Heart right ventricle (tissue), 16 donors: ENCODE measurements around the gene C1QTNF1. TPM values are rescaled to one million over a fixed set of nuclear protein-coding genes. Genes with fewer than 3 reads are reported as not detected.

Experiments
- ATAC-seq, 8 donors: fragments of 200-7000 bp; cut with Tn5 transposase; one replicate each; pipeline ENCODE4 v1.9.1; 2020; ENCODE audit warnings: mild to moderate bottlenecking in 8 of 8, moderate library complexity in 8 of 8, moderate number of reproducible peaks in 1 of 8
- DNase-seq, 2 donors: peaks; one replicate each; pipeline ENCODE4 v3.0.0-alpha.2; 2020
- H3K27ac ChIP-seq, 10 donors: fragments of 200-600 bp; sonication (generic) in 2 of 10; one replicate each; pipeline versions ENCODE4 v1.5.0 to v1.8.0; 2020 to 2022; ENCODE audit warnings: mild to moderate bottlenecking in 3 of 10
- H3K27me3 ChIP-seq, 7 donors: fragments of 200-600 bp; one replicate each; pipeline ENCODE4 v1.8.0; 2021 to 2022; ENCODE audit warnings: mild to moderate bottlenecking in 2 of 7
- H3K36me3 ChIP-seq, 9 donors: fragments of 200-600 bp; sonication (generic) in 1 of 9; one replicate each; pipeline versions ENCODE4 v1.5.0 to v1.8.0; 2020 to 2022; ENCODE audit warnings: mild to moderate bottlenecking in 2 of 9
- H3K4me1 ChIP-seq, 9 donors: fragments of 200-600 bp; sonication (generic) in 1 of 9; one replicate each; pipeline versions ENCODE4 v1.5.0 to v1.8.0; 2020 to 2022; ENCODE audit warnings: mild to moderate bottlenecking in 4 of 9
- H3K4me3 ChIP-seq, 10 donors: fragments of 200-600 bp; sonication (generic) in 2 of 10; one replicate each; pipeline versions ENCODE4 v1.5.0 to v1.8.0; 2020 to 2022; ENCODE audit warnings: mild to moderate bottlenecking in 7 of 10, moderate library complexity in 2 of 10
- H3K9me3 ChIP-seq, 11 donors: fragments of 200-600 bp in 10 of 11; sonication (generic) in 2 of 11; one replicate each; pipeline versions ENCODE4 v1.5.0 to v1.8.0; 2013 to 2022; ENCODE audit warnings: mild to moderate bottlenecking in 2 of 11, control low read depth in 1 of 11, moderate library complexity in 1 of 11
- WGBS, 2 donors: extraction: QIAGEN DNeasy Blood & Tissue Kit; methylation state at CpG; one replicate each; pipeline ENCODE4 v1.1.7; 2013; ENCODE audit warnings: inconsistent platforms in 1 of 2; 5-methylcytosine and 5-hydroxymethylcytosine counted together
- intact Hi-C, 10 donors: fragments of 100-400 bp; cut with DNase I; formaldehyde crosslinking; loops; one replicate each; pipeline versions ENCODE4 v1.11.1 to v1.14.2; 2022
- polyA plus RNA-seq, 2 donors: library from polyadenylated mRNA; stranded (reverse); fragments of 200-250 nt; gene quantifications; one replicate each; pipeline ENCODE4 v1.2.3, GENCODE V29; 2013
- total RNA-seq, 10 donors: library from RNA; stranded (reverse); fragmentation: NEBNext Ultra II Directional in 3 of 10; extraction: Animal tissue kit (Norgen Biotek cat#: 25700) in 3 of 10; gene quantifications; one replicate each; pipeline versions ENCODE4 v1.2.1 to v1.2.4, GENCODE V29; 2021 to 2023
- TF ChIP-seq, protein P1 (sequence below), 9 donors: fragments of 200-600 bp; sonication (generic) in 2 of 9; IDR thresholded peaks; one replicate each; pipeline versions ENCODE4 v1.5.0 to v1.8.0; 2021 to 2022; ENCODE audit warnings: antibody characterized with exemption in 9 of 9, mild to moderate bottlenecking in 5 of 9, moderate library complexity in 1 of 9
- donor health status: Arrhythmogenic right ventricular cardiomyopathy.
- donor health status: ischemic (EF 13 %, LVEDD 7.1; RV severe dilation, severe dysfunction).
- donor health status: healthy with polysubstance abuse.
- donor health status: DM: no; HTN: yes; CAD: no.
- donor health status: DM: no; HTN: no; CAD: no.
- donor health status: ischemic (EF 25% LVEDD 6.9; RV normal size, moderate dysfunction).
- donor health status: ischemic (EF 25% LVEDD 5.7; RV mildly dilated, moderate dysfunction).
- donor health status: healthy.
- donor health status: DM: yes; HTN: yes; CAD: no.
- donor health status: Ischemic cardiomyopathy.
- donor health status: ischemic (EF 35%, LVEDD 5.7; RV mildly dilated, moderate dysfunction).
- donor health status: nonischemic (EF 11% LVEDD 7.7; RV severe dilation, severe dysfunction).
- donor health status: DM: yes; HTN: yes; CAD: no.
- donor health status: PGD.
- donor health status: ischemic (EF 29% LVEDD 5.4; RV normal size, mild dysfunction).
- donor health status: nonischemic (EF 23%, LVEDD 6.1; RV moderate dilation, normal function).

C1QTNF1 gene
- total and polyA plus RNA-seq, 12 donors, result 29.3 to 685 (median 67.3) TPM

DNA sequence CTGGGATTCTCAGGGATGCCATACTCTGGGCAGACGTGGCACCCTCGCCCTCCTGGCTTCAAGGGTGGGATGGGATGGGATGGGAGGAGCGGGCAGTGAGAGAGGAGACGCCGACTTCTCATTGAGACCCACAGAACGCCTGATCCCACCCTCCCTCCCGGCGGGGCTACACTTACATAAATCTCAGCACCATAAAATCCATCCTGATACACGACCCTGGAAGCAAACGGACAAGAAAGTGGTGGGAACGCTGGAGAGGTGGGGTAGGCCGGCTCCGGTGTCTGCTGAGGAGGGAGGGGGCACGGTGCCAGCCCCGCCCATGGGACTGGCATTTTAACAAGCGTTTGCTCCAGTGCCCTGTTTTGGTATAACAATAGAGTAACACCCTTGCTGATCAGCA, 72.5 kb downstream of the C1QTNF1 start:
- Histone ChIP-seq H3K27me3 (peaks cover 26 to 98% (median 90%) of the 10 kb centered on the region in 7 donors), H3K36me3 (no peaks in the 10 kb centered on the region), H3K4me3 (no peak overlapping the region), H3K4me1 (no peaks in the 10 kb centered on the region), H3K27ac (no peak overlapping the region), H3K9me3 (no peaks in the 10 kb centered on the region)
- intact Hi-C loops, result loop anchor here in 2 of 10 donors (5.0 to 10.0 kb wide), 2 partner anchors 281 to 608 kb away; no protein-coding TSS in a partner anchor
- WGBS, 2 donors, result 59 to 61% methylated on average over 16 of the region's 16 CpGs
- TF ChIP-seq, protein P1, sequence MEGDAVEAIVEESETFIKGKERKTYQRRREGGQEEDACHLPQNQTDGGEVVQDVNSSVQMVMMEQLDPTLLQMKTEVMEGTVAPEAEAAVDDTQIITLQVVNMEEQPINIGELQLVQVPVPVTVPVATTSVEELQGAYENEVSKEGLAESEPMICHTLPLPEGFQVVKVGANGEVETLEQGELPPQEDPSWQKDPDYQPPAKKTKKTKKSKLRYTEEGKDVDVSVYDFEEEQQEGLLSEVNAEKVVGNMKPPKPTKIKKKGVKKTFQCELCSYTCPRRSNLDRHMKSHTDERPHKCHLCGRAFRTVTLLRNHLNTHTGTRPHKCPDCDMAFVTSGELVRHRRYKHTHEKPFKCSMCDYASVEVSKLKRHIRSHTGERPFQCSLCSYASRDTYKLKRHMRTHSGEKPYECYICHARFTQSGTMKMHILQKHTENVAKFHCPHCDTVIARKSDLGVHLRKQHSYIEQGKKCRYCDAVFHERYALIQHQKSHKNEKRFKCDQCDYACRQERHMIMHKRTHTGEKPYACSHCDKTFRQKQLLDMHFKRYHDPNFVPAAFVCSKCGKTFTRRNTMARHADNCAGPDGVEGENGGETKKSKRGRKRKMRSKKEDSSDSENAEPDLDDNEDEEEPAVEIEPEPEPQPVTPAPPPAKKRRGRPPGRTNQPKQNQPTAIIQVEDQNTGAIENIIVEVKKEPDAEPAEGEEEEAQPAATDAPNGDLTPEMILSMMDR (IDR thresholded peaks at IDR 0.05), result no peak
- DNase-seq (no peak), ATAC-seq (no peak)

DNA sequence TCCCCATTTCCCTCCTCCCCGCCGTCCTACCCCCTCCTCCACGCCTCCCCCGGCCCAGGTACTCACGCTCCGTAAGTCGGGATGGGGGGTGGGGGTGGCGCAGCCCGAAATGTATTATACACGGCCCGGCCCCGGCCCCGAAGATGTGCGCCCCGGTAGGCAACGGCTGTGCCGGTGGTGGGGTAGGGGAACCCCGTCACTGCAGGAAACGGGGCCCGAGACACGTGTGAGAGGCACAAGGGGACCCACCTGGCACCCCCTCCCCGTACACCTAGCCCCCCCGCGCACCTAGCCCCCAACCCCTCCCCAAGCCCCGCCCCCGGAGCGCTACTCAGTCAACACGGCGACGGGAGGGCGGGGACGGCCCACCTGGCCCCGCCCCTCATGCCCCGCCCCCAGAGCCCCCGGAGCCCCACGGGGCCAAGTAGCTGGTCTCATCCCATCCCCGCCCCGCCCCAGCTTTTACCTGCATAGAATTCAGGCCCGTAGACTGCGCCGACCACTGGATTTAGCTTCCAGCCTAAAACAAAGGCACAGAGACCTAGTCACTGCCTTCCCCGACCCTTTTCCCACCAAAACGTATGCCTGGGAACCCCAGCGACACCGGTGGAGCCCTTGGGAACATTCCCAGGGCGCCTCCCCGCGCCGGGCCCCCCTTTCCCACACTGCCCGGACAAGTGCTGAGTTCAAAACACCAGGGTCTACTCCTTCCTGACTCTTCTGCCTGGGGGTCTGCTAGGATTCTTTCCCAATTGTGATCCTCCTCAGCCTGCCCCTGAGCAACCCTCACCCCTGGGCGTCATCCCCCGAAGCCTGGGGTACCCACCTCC, 73.5 kb downstream of the C1QTNF1 start:
- TF ChIP-seq, protein P1 (IDR thresholded peaks at IDR 0.05), result no peak
- 9 to 13% methylated on average over 42 to 52 of the region's 52 CpGs for WGBS, 2 donors
- intact Hi-C loops, result loop anchor here in 2 of 10 donors (5.0 to 10.0 kb wide), 2 partner anchors 280 to 607 kb away; no protein-coding TSS in a partner anchor
- no peak overlapping the region for H3K4me3 ChIP-seq
- ATAC-seq, result no peak
- peaks cover 34 to 100% (median 96%) of the 10 kb centered on the region in 7 donors for H3K27me3 ChIP-seq
- no peak for DNase-seq
- no peak overlapping the region for H3K27ac ChIP-seq
- H3K36me3 ChIP-seq, result no peaks in the 10 kb centered on the region
- no peaks in the 10 kb centered on the region for H3K4me1 ChIP-seq
- no peaks in the 10 kb centered on the region for H3K9me3 ChIP-seq

DNA sequence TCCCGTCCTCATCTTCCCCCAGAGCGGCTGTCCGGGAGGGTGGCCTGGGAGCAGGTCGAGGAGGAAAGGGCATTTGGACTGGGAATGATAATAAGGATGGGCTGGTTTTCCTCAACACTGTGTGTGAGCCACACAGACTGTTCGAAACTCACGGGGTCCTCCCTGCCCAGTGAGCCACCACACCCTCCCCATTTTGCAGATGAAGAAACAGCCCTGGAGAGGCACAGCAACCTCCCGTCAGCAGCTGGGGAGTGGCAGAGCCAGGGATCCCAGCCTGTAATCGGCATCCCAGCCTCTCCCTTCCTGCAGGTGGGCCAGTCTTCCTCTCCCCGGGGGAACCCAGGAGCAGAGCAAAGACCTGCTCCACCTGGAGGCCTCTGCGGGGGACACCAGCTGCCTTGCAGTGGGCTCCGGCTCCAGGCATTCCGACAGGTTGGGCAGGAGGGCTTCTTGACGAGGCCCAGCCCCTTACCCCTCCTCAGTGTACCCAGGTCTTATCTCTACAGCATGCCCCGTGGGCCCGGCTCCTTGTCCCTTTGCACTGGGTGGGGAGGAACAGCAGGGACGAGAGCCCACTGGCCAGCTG, 74.4 kb downstream of the C1QTNF1 start:
- no peak for DNase-seq
- Histone ChIP-seq H3K9me3 (no peaks in the 10 kb centered on the region), H3K27ac (no peak overlapping the region), H3K36me3 (no peaks in the 10 kb centered on the region), H3K4me3 (no peak overlapping the region), H3K4me1 (no peaks in the 10 kb centered on the region), H3K27me3 (peaks cover 38 to 100% (median 97%) of the 10 kb centered on the region in 7 donors)
- WGBS, 2 donors, result 26 to 29% methylated on average over 16 of the region's 16 CpGs
- intact Hi-C loops, result loop anchor here in 2 of 10 donors (5.0 to 10.0 kb wide), 2 partner anchors 279 to 606 kb away; no protein-coding TSS in a partner anchor
- TF ChIP-seq, protein P1 (IDR thresholded peaks at IDR 0.05), result no peak
- no peak for ATAC-seq

Other genes with a start within 250 kb of the C1QTNF1 start
- 10 to 100 TPM; 23.5 to 46.9 (median 34.8) TPM for gene CYTH1, start 241.9 kb upstream of the C1QTNF1 start, total RNA-seq
- gene CYTH1, start 241.9 kb upstream of the C1QTNF1 start, polyA plus RNA-seq, result 10 to 100 TPM; 22.3 to 31.5 TPM
- 10 to 100 TPM; 20.1 to 28.8 (median 24.9) TPM for gene USP36, start 183.4 kb upstream of the C1QTNF1 start, total RNA-seq
- gene USP36, start 183.4 kb upstream of the C1QTNF1 start, polyA plus RNA-seq, result 10 to 100 TPM; 10.0 to 15.4 TPM
- gene CEP295NL, start 121.0 kb upstream of the C1QTNF1 start, total RNA-seq, result 1 to 10 TPM in 2 of 10 donors, under 1 TPM in 8; 0.22 to 1.3 (median 0.82) TPM
- gene CEP295NL, start 121.0 kb upstream of the C1QTNF1 start, polyA plus RNA-seq, result 1 to 10 TPM in 1 of 2 donors, under 1 TPM in 1; 0.04 to 2.6 TPM
- gene TIMP2, start 98.8 kb upstream of the C1QTNF1 start, total RNA-seq, result 100 to 1,000 TPM in 4 of 10 donors, 10 to 100 TPM in 6; 77.5 to 118 (median 99.3) TPM
- 10 to 100 TPM; 32.4 to 44.1 TPM for gene TIMP2, start 98.8 kb upstream of the C1QTNF1 start, polyA plus RNA-seq
- 100 to 1,000 TPM; 362 to 852 (median 568) TPM for gene LGALS3BP, start 44.2 kb upstream of the C1QTNF1 start, total RNA-seq
- gene LGALS3BP, start 44.2 kb upstream of the C1QTNF1 start, polyA plus RNA-seq, result 100 to 1,000 TPM; 196 to 268 TPM
- gene CANT1, start 14.4 kb upstream of the C1QTNF1 start, total RNA-seq, result 10 to 100 TPM; 19.9 to 33.4 (median 24.4) TPM
- 10 to 100 TPM in 1 of 2 donors, 1 to 10 TPM in 1; 4.1 to 16.7 TPM for gene CANT1, start 14.4 kb upstream of the C1QTNF1 start, polyA plus RNA-seq
- 10 to 100 TPM; 20.1 to 45.5 (median 26.6) TPM for gene ENGASE, start 50.7 kb downstream of the C1QTNF1 start, total RNA-seq
- 10 to 100 TPM in 1 of 2 donors, 1 to 10 TPM in 1; 9.7 to 54.1 TPM for gene ENGASE, start 50.7 kb downstream of the C1QTNF1 start, polyA plus RNA-seq